Skeletal muscle tissue (tissue), 4 donors: ENCODE results near the gene DMRT3. TPM values are rescaled to one million over a fixed set of nuclear protein-coding genes. Genes with fewer than 3 reads are reported as not detected.

Experiments used
- H3K27ac ChIP-seq: one replicate; pipeline ENCODE4 v1.7.0; 2013; ENCODE audit warnings: mild to moderate bottlenecking, low read depth, low read length, inconsistent platforms
- H3K27me3 ChIP-seq, 3 donors: one replicate each; pipeline ENCODE4 v1.7.0; 2013; ENCODE audit warnings: low read length in 3 of 3; ENCODE audit not compliant: control insufficient read depth in 3 of 3, insufficient read depth in 3 of 3
- H3K36me3 ChIP-seq, 3 donors: one replicate each; pipeline ENCODE4 v1.7.0; 2013; ENCODE audit warnings: low read length in 3 of 3; ENCODE audit not compliant: control insufficient read depth in 3 of 3, insufficient read depth in 3 of 3
- H3K4me1 ChIP-seq, 3 donors: one replicate each; pipeline ENCODE4 v1.7.0; 2013; ENCODE audit warnings: low read length in 3 of 3, mild to moderate bottlenecking in 3 of 3; ENCODE audit not compliant: control insufficient read depth in 3 of 3, insufficient read depth in 3 of 3
- H3K4me3 ChIP-seq, 3 donors: one replicate each; pipeline ENCODE4 v1.7.0; 2013; ENCODE audit warnings: low read length in 3 of 3
- H3K9ac ChIP-seq, 3 donors: one replicate each; pipeline ENCODE4 v1.7.0; 2013; ENCODE audit warnings: low read length in 3 of 3, mild to moderate bottlenecking in 3 of 3, moderate library complexity in 2 of 3, low read depth in 1 of 3
- H3K9me3 ChIP-seq, 3 donors: one replicate each; pipeline ENCODE4 v1.7.0; 2013; ENCODE audit warnings: low read length in 3 of 3; ENCODE audit not compliant: control insufficient read depth in 3 of 3
- total RNA-seq: library from RNA; depleted of rRNA; stranded (reverse); fragments of >200 nt; gene quantifications from one replicate; pipeline ENCODE4 v1.2.3, GENCODE V29; 2014
- donor health status: Osteomylitis.

Gene DMRT3
- total RNA-seq, 1 donor from 2014 or later, result under 0.01 TPM

DNA sequence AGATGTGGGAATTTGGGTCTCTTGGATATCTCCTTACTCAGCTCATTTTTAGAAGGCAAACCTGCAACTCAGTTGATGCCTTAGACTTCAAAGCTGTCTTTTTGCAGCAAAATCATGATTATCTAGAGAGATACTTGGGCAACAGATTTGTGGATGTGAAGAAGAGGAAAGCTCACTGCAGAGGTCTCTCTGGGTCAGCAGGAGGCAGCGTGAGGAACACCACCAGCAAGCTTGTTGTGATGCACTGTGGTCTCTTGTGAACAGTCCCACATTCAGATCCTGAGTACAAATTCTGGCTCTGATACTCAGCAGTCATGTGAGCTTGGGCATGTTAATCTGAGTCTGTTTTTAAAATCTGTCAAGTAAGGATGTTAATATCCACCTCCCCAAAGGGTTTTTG, 26.3 kb upstream of the DMRT3 start:
- H3K27ac ChIP-seq, result no peak overlapping the region
- no peaks in the 10 kb centered on the region for H3K4me1 ChIP-seq
- no peak overlapping the region for H3K9ac ChIP-seq
- H3K27me3 ChIP-seq, result peaks cover 6 to 31% (median 13%) of the 10 kb centered on the region in 3 donors
- no peaks in the 10 kb centered on the region for H3K9me3 ChIP-seq
- H3K4me3 ChIP-seq, result no peak overlapping the region
- no peaks in the 10 kb centered on the region for H3K36me3 ChIP-seq

DNA sequence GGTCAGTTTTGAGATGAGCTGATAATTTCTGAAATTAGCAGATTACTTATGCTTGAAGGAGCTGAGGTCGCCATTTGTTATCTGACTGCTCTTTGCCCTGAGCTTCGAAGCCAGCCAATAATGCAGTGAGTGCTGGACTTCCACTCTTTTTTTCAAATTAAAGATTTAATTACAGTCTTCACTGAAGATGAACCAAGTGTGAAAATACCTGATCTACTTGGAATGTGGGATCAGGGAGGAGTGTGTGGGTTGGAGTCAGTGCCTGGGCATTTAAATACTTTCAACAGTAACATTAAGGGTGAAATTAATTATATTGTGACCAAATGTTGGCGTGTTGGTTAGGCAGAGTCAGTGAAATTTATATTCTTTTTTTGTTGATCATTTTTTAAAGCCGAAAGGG, 23.9 kb upstream of the DMRT3 start:
- no peaks in the 10 kb centered on the region for H3K4me1 ChIP-seq
- no peak overlapping the region for H3K9ac ChIP-seq
- H3K27ac ChIP-seq, result no peak overlapping the region
- no peaks in the 10 kb centered on the region for H3K9me3 ChIP-seq
- peaks cover 6 to 32% (median 9%) of the 10 kb centered on the region in 3 donors for H3K27me3 ChIP-seq
- no peaks in the 10 kb centered on the region for H3K36me3 ChIP-seq
- no peak overlapping the region for H3K4me3 ChIP-seq

- H3K9me3 ChIP-seq, result no peaks in the 10 kb centered on the region
- no peaks in the 10 kb centered on the region for H3K4me1 ChIP-seq
- no peak overlapping the region for H3K9ac ChIP-seq
- no peak overlapping the region for H3K27ac ChIP-seq
- H3K36me3 ChIP-seq, result no peaks in the 10 kb centered on the region
- H3K4me3 ChIP-seq, result no peak overlapping the region
- H3K27me3 ChIP-seq, result peaks cover 6 to 41% (median 13%) of the 10 kb centered on the region in 3 donors
Observed at GRCh38 chr9:959105-959504, 17.4 kb upstream of the DMRT3 start.

DNA sequence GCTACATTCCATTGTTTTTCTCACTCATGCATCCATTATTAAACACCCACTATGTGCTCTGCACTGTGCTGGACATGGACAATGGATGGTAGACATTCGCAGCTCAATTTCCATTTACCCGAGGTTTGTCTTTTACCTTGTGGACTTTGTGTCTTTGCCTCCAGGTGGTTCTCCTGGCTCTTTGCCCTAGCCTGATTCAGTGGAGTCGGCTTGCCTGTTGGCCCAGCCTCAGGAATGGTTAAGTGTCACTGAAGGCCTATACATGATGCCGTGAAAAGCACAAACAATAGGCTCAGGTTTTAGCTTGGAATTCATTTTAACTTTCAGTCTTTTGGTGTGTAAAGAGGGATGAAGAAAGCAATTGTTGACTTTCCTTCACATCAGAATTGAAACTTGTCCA, 16.5 kb upstream of the DMRT3 start:
- Histone ChIP-seq H3K9ac (no peak overlapping the region), H3K27me3 (peaks cover 3 to 41% (median 11%) of the 10 kb centered on the region in 3 donors), H3K4me3 (no peak overlapping the region), H3K9me3 (no peaks in the 10 kb centered on the region), H3K4me1 (no peaks in the 10 kb centered on the region), H3K36me3 (no peaks in the 10 kb centered on the region), H3K27ac (no peak overlapping the region)

DNA sequence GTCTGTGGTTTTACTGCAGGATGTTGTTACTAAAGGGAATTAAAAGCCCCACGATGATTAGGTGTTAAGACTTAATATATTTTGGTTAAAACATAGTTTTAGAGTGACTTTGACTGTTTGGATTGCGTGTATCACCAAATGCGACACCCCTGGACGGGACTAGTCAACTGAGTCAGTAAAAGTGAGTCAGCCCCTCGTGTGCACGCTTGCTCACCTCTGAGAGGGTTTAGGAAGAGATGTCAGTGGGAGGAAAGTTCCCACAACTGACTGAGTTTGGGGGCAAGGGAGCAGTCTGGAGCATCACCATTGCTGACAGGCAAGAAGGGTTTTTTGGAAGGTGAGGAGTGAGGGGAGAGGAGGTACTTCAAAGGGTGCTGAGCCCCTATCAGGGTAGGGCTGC, 14.4 kb upstream of the DMRT3 start:
- Histone ChIP-seq H3K4me3 (no peak overlapping the region), H3K27me3 (peaks cover 13 to 53% (median 17%) of the 10 kb centered on the region in 3 donors)

GRCh38 chr9:965497-965896, 11.0 kb upstream of the DMRT3 start:
- Histone ChIP-seq H3K27ac (no peak overlapping the region), H3K9me3 (no peaks in the 10 kb centered on the region), H3K27me3 (peaks cover 32 to 59% (median 41%) of the 10 kb centered on the region in 3 donors), H3K9ac (no peak overlapping the region), H3K36me3 (no peaks in the 10 kb centered on the region), H3K4me1 (peaks cover 0 to 3% (median 0%) of the 10 kb centered on the region in 3 donors), H3K4me3 (no peak overlapping the region)

More for the DNA sequence above, 14.4 kb upstream of the DMRT3 start:
- Histone ChIP-seq H3K4me1 (no peaks in the 10 kb centered on the region), H3K36me3 (no peaks in the 10 kb centered on the region), H3K9ac (no peak overlapping the region), H3K9me3 (no peaks in the 10 kb centered on the region), H3K27ac (no peak overlapping the region)

- Histone ChIP-seq H3K27ac (no peak overlapping the region), H3K9ac (no peak overlapping the region), H3K36me3 (no peaks in the 10 kb centered on the region), H3K27me3 (peaks cover 44 to 60% (median 44%) of the 10 kb centered on the region in 3 donors), H3K4me3 (no peak overlapping the region), H3K9me3 (no peaks in the 10 kb centered on the region), H3K4me1 (peaks cover 4 to 6% (median 4%) of the 10 kb centered on the region in 3 donors)
Observed at GRCh38 chr9:966870-967269, 9.6 kb upstream of the DMRT3 start.

- Histone ChIP-seq H3K27ac (no peak overlapping the region), H3K4me1 (peaks cover 6 to 7% (median 6%) of the 10 kb centered on the region in 3 donors), H3K9ac (no peak overlapping the region), H3K27me3 (peaks cover 47 to 62% (median 50%) of the 10 kb centered on the region in 3 donors), H3K9me3 (peaks cover 0 to 2% (median 0%) of the 10 kb centered on the region in 3 donors), H3K4me3 (no peak overlapping the region), H3K36me3 (no peaks in the 10 kb centered on the region)
Observed at GRCh38 chr9:967436-967835, 9.0 kb upstream of the DMRT3 start.

- Histone ChIP-seq H3K4me3 (no peak overlapping the region), H3K4me1 (peaks cover 6 to 10% (median 8%) of the 10 kb centered on the region in 3 donors), H3K27me3 (peaks cover 53 to 63% (median 56%) of the 10 kb centered on the region in 3 donors), H3K9ac (no peak overlapping the region), H3K9me3 (peaks cover 0 to 3% (median 0%) of the 10 kb centered on the region in 3 donors), H3K27ac (no peak overlapping the region), H3K36me3 (no peaks in the 10 kb centered on the region)
Observed at GRCh38 chr9:967903-968641, 8.4 kb upstream of the DMRT3 start.

GRCh38 chr9:969310-970150, 6.9 kb upstream of the DMRT3 start:
- H3K36me3 ChIP-seq, result no peaks in the 10 kb centered on the region
- H3K9ac ChIP-seq, result no peak overlapping the region
- no peak overlapping the region for H3K27ac ChIP-seq
- H3K4me1 ChIP-seq, result peaks cover 6 to 10% (median 8%) of the 10 kb centered on the region in 3 donors
- H3K4me3 ChIP-seq, result peak overlapping the region in 2 of 3 donors; percentile 2 to 22
- peaks cover 62 to 75% (median 69%) of the 10 kb centered on the region in 3 donors for H3K27me3 ChIP-seq
- H3K9me3 ChIP-seq, result peaks cover 0 to 3% (median 0%) of the 10 kb centered on the region in 3 donors
